GM12874 (cell line): ENCODE data around the gene KPNA5.

Experiments used
- TF ChIP-seq, protein P1 (sequence below): IDR thresholded peaks from 2 replicates; pipeline ENCODE4 v1.5.1; 2011; ENCODE audit warnings: low read depth, mild to moderate bottlenecking, control low read depth, low read length, moderate library complexity; ENCODE audit not compliant: insufficient read depth

KPNA5 gene

DNA sequence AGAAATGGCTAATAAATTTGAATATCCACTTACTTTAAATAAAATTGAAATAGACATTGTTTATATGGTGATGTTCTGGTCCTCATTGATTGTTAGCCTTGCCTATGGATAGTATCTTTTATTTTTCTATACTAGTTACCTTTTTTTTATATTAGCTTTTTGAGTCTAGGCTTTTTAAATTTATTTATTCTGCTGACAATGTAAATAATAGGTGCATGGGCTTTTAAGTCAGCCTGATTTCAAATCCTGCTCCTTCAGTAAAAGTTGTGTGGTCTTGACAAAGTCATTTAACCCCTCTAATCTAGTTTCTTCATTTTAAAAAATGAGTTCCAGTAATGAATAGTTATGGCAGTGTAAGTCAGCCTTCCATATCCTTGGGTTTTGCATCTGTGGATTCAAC lies 45.9 kb downstream of the KPNA5 start:
- TF ChIP-seq, protein P1, sequence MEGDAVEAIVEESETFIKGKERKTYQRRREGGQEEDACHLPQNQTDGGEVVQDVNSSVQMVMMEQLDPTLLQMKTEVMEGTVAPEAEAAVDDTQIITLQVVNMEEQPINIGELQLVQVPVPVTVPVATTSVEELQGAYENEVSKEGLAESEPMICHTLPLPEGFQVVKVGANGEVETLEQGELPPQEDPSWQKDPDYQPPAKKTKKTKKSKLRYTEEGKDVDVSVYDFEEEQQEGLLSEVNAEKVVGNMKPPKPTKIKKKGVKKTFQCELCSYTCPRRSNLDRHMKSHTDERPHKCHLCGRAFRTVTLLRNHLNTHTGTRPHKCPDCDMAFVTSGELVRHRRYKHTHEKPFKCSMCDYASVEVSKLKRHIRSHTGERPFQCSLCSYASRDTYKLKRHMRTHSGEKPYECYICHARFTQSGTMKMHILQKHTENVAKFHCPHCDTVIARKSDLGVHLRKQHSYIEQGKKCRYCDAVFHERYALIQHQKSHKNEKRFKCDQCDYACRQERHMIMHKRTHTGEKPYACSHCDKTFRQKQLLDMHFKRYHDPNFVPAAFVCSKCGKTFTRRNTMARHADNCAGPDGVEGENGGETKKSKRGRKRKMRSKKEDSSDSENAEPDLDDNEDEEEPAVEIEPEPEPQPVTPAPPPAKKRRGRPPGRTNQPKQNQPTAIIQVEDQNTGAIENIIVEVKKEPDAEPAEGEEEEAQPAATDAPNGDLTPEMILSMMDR: no peak

GRCh38 chr6:116730513-116730912 lies 49.5 kb downstream of the KPNA5 start:
- TF ChIP-seq, protein P1: no peak

- TF ChIP-seq, protein P1: no peak
Measured at GRCh38 chr6:116737004-116737403, 56.0 kb downstream of the KPNA5 start.

- TF ChIP-seq, protein P1: no peak
Measured at GRCh38 chr6:116741571-116741970, 60.6 kb downstream of the KPNA5 start.

DNA sequence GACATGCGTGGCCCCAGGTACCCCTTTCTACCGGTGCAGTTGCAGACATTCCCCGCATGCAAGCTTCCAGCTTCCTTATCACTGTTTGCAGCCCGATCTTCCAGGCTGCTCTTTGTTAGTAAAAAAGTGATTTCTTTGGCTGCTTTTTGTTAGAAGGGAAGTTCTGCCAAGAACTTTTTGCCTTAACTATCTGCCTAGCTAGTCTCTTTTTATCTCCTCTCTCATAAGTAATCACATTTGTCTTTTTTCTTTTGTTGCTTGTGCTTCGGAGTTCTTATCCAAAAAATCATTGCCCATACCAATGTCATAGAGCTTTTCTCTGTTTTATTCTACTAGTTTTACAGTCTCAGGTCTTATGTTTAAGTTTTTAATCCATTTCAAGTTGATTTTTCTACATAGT lies 64.2 kb downstream of the KPNA5 start:
- TF ChIP-seq, protein P1: no peak

- TF ChIP-seq, protein P1: no peak
Measured at GRCh38 chr6:116761779-116762178, 80.8 kb downstream of the KPNA5 start.

GRCh38 chr6:116762235-116762634 lies 81.2 kb downstream of the KPNA5 start:
- TF ChIP-seq, protein P1: no peak

DNA sequence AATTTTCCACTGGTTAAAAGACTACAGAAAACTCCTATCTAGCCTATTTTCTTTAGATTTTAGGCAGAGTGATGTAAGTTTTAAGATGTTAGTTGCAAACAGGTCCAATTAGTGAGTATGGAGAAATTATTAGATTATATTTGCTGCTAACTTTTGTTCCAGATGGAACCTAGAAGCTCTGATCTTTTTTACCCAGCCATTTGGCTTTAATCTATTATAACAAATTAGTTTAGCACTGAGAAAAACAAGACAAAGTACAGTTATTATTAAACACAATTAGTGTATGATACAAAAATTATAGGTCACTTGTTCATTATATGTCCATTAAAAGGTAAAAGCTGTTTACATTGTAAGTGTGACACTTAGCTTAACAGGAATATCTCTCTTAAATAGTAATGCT lies 82.0 kb downstream of the KPNA5 start:
- TF ChIP-seq, protein P1: no peak
